Fibroblast of peridontal ligament (primary cell): ENCODE measurements around the gene RAPSN.

ENCODE experiments used
- DNase-seq: peaks from one replicate; pipeline ENCODE4 v3.0.0-alpha.2; 2010; ENCODE audit errors: extremely low read depth

RAPSN gene

GRCh38 chr11:47434011-47434786 is 14.7 kb downstream of the RAPSN start:
- DNase-seq = peak; percentile 94

DNA sequence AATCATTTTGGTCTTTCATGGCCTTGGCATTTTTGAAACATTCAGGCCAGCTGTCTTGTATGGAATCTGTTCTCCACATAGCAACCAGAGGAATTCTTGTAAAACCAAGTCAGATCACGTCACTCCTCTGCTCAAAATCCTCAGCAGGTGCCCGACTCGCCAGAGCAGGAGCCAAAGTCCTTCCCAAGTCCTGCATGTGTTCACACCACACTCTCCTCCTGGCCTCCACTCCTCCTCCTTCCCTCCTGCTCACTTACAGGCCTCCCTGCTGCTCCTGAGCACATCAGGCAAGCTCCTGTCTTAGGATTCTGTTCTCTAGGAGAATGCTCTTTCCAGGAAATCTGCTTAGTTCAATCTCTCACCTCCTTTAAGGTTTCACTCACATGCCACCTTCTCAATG is 15.8 kb downstream of the RAPSN start:
- no peak for DNase-seq

GRCh38 chr11:47431356-47432083 is 17.4 kb downstream of the RAPSN start:
- DNase-seq = no peak

- no peak for DNase-seq
Measured at GRCh38 chr11:47430524-47430923, 18.4 kb downstream of the RAPSN start.

- peak; percentile 94 for DNase-seq
Measured at GRCh38 chr11:47426062-47426956, 22.6 kb downstream of the RAPSN start, which contains the start of gene PSMC3. Gene PSMC3, minus strand, starts transcription at chr11:47426439. Its CDS starts 160 bp downstream, at chr11:47426279.

GRCh38 chr11:47425611-47426010 is 23.3 kb downstream of the RAPSN start:
- no peak for DNase-seq

DNA sequence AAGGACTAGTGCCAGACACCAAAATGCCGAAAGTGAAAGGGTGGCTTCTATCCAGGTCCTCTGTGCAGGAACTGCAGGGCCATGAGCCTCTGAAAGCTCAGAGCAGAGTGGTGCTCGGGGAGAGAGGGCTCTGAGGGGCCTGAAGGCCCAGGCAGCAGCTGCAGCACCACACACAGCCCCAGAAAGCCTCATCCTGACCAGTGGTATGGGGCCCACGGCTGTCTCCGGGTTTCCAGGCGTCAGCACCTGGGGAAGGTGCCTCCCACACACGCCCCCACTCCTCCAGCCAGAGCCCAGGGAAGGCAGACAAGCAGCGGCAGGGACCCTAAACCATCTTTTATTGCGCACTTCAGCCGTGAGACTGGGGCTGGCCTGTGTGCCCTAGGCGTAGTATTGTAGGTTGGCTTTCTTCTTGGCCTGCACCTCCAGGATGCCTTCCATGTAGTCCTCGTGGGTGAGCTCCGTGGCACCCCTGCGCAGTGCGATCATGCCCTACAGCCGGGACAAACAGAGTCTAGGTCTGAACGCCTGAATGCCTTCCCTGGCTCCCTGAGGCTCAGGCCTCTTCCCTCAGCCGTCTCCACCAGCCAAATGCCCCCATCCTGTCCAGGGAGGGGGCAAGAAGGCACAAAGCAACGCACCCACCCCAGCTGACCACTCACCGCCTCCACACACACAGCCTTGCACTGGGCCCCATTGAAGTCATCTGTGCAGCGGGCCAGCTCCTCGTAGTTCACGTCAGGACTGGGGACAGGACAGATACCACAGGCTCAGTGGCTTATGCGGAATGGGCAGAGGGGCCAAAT is 30.3 kb downstream of the RAPSN start:
- peak; percentile 38 for DNase-seq

- no peak for DNase-seq
Measured at GRCh38 chr11:47417712-47418111, 31.2 kb downstream of the RAPSN start.

GRCh38 chr11:47415949-47416472 is 32.9 kb downstream of the RAPSN start:
- DNase-seq = peak; percentile 94

GRCh38 chr11:47415091-47415854 is 33.7 kb downstream of the RAPSN start:
- no peak for DNase-seq

GRCh38 chr11:47414685-47415070 is 34.3 kb downstream of the RAPSN start:
- DNase-seq = no peak

DNA sequence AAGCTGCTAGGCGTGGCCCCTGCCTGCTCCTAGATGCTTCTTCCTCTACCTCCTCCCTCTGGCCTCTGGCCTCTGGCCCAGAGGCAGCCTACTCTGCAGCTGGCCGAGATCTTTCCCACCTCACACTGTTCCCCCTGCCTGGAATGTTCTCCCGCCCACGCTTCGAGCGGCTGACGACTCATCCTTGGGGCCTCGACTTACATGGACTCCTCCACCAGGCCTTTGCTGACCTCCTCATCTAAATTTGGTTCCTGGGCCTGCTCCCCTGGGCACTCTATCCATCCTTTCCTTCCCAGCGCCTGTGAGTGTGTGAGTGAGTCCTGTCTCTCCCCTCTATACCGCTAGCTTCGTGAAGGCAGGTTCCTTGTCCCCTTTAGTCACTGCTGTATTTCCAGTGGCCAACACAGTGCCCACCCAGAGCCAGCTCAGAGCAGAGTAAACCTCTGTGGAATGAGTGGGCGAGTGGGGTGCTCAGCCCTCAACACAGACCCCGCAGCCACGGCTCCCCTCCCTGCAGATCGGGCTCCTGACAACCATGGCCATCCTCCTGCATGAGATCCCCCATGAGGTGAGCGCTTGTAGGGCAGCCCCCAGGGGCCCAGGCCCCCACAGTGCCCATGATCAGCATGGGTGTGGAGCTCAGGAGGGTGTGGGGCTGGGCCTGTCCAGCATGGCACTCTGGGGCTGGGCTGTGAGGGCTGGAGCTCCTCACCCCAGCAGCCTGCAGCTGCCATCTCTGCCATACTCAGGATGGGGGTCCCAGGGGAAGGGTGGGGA is 34.8 kb downstream of the RAPSN start:
- DNase-seq = peak; percentile 31

DNA sequence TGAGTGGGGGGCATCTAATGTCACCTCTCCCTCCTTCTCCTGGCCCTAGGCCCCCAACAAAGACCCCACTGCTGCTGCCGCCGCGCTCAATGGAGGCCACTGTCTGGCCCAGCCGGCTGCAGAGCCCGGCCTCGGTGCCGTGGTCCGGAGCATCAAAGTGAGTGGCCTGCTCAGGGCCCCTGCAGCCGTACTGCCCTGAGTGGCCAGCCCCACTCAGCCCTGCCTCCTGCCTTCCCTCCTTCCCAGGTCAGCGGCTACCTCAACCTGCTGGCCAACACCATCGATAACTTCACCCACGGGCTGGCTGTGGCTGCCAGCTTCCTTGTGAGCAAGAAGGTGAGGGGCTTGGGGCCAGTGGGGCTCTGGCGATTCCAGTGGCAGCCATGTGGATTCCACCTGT is 35.6 kb downstream of the RAPSN start:
- DNase-seq = no peak

DNA sequence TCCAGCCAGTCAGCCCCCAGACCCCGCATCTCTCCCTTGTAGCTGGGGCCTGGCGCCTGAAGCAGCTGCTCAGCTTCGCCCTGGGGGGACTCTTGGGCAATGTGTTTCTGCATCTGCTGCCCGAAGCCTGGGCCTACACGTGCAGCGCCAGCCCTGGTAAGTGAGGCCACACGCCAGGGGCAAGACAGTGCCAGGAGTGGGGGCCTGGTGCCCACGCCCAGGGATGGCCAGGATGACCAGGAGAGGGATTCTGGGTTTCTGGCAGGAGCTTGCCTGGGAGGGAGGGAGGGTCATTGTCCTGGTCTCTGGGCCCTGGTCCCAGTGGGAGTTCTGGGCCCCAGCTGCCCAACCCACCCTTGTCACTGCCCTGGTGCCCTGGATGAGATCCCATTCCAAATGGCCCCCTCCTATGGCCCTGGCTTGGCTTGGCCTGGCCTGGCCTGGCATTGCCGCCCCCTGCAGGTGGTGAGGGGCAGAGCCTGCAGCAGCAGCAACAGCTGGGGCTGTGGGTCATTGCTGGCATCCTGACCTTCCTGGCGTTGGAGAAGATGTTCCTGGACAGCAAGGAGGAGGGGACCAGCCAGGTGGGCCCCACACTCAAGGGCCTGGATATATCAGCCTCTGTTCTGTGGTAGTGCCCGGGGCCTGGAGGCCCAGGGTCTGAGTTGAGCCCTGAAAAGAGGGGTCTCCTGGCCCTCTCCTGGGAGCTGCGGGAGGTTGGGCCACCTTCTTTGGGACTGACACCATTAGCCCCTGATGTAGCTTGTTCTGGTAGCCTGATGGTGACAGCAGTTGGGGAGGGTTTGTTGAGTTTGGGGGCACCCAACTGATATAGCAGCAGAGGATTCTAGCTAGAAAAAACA is 36.8 kb downstream of the RAPSN start:
- no peak for DNase-seq

DNA sequence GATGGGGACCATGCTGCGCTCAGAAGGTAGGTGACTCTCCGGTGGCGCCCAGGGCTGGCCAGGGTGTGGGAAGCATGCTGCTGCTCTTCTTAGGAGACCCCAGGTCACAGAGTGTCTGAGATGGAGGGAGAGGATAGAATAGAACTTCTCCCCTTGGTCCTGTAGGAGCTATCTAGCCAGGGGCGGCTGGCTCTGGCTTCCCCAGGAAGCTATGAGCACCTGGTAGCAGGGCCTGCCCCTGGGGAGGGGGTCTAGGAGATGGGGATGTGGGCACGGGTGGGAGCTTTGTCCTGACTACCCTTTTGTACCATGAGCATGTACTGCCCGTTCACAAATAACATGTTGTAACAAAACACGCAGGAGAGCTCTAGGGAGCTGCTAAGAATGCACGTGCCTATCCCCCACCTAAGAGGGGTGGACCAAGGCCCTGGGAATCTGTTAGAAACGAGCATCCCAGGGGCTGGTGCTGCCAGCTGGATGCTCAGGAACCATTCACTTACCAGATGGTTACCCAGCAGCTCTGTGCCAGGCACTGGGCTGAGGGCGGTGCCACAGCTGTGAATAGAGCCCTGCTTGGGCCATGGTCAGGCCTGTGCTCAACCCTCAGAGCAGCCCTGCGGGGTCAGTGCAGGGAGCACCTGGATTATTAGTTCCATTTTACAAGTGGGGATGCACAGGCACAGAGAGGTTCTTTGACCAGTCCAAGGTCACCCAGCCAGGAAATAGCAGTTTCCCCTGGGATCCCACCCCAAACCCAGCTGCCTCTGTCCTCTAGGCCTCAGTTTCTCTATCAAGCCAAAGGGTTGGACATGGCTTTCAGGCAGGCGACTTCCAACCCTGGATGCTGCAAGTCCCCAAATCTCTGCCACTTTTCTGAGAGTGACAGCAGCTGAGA is 38.3 kb downstream of the RAPSN start:
- DNase-seq = no peak

DNA sequence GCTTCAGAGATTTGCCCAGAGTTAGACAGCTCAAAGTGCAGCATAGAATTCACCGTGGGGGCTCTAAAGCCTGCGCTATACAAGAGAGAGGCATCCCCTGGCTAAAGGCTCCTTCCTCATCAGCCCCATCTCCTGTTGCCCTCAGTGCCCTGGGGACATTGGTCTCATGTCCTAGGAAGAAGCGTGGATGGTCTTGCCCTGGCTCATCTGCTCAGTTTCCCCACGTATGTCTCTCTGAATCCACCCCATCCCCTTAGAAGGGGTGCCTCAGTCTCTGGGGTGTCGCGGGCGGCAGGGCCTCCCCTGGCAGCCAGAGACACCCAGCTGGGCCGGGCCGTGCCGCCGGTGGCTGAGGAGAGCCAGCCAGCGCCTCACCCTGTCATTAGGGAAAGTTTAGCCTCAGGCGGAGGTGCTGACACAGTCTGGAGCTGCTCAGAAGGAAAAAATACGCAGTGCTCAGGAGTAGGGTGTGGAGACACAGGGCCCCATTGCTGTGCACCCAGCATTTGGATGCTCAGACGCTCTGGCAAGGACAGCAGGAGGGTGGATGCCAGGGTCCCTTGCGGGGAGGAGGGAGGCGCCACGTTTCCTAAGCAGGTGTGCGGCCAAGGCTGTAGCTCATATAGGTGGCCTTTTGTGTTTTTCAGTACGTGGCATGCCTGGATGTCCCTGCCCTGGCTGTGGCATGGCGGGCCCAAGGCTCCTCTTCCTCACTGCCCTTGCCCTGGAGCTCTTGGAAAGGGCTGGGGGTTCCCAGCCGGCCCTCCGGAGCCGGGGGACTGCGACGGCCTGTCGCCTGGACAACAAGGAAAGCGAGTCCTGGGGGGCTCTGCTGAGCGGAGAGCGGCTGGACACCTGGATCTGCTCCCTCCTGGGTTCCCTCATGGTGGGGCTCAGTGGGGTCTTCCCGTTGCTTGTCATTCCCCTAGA is 39.2 kb downstream of the RAPSN start:
- DNase-seq = no peak
